Osteocyte (in vitro differentiated cells): Measurements from ENCODE around the gene ADAM17. TPM values are rescaled to one million over a fixed set of nuclear protein-coding genes. Genes with fewer than 3 reads are reported as not detected.

Experiments
- DNase-seq: peaks from one replicate; pipeline ENCODE4 v3.0.0; 2021; ENCODE audit warnings: mixed read lengths; ENCODE audit not compliant: unreplicated experiment; ENCODE audit errors: extremely low spot score
- H3K27ac Mint-ChIP-seq: one replicate; pipeline ENCODE4 v1.8.0; 2021; ENCODE audit warnings: mild to moderate bottlenecking, mixed read lengths; ENCODE audit not compliant: unreplicated experiment
- H3K27me3 Mint-ChIP-seq: one replicate; pipeline ENCODE4 v1.8.0; 2021; ENCODE audit warnings: mixed read lengths; ENCODE audit not compliant: unreplicated experiment
- H3K36me3 Mint-ChIP-seq: one replicate; pipeline ENCODE4 v1.8.0; 2021; ENCODE audit warnings: mixed read lengths; ENCODE audit not compliant: unreplicated experiment
- H3K4me1 Mint-ChIP-seq: one replicate; pipeline ENCODE4 v1.8.0; 2021; ENCODE audit warnings: mixed read lengths; ENCODE audit not compliant: unreplicated experiment
- H3K4me3 Mint-ChIP-seq: one replicate; pipeline ENCODE4 v1.8.0; 2021; ENCODE audit warnings: mild to moderate bottlenecking, moderate library complexity, mixed read lengths; ENCODE audit not compliant: unreplicated experiment
- H3K9me3 Mint-ChIP-seq: one replicate; pipeline ENCODE4 v1.8.0; 2021; ENCODE audit warnings: mixed read lengths; ENCODE audit not compliant: unreplicated experiment
- total RNA-seq: library from RNA; stranded (reverse); gene quantifications from 2 replicates; pipeline ENCODE4 v1.2.1, GENCODE V29; 2021
- TF ChIP-seq, protein P1 (sequence below): fragments of 200-600 bp; sonication (generic); IDR thresholded peaks from 2 replicates; pipeline ENCODE4 v1.5.0; 2021; ENCODE audit warnings: antibody characterized with exemption, mild to moderate bottlenecking, moderate library complexity

Gene ADAM17
- total RNA-seq, 1 donor from 2014 or later = 36.4 TPM

DNA sequence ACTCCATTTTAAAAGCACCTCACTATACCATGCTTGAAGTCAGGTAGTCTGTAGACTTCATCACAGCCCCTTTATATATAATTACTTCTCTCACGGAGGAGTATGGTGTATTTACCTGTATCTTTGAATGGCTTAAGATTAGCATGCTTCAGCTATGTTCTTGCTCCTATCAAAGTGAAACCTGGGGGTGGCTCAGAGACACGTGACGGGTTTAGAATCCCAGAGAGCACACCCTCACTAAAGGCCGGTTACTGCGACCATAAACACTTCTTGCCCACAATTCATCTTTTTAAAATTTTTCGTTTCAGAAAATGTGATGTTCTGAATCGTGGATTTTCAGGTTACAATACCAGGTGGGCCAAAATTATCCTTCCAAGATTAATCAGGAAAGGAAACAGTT is 77.7 kb downstream of the ADAM17 start:
- TF ChIP-seq, protein P1, sequence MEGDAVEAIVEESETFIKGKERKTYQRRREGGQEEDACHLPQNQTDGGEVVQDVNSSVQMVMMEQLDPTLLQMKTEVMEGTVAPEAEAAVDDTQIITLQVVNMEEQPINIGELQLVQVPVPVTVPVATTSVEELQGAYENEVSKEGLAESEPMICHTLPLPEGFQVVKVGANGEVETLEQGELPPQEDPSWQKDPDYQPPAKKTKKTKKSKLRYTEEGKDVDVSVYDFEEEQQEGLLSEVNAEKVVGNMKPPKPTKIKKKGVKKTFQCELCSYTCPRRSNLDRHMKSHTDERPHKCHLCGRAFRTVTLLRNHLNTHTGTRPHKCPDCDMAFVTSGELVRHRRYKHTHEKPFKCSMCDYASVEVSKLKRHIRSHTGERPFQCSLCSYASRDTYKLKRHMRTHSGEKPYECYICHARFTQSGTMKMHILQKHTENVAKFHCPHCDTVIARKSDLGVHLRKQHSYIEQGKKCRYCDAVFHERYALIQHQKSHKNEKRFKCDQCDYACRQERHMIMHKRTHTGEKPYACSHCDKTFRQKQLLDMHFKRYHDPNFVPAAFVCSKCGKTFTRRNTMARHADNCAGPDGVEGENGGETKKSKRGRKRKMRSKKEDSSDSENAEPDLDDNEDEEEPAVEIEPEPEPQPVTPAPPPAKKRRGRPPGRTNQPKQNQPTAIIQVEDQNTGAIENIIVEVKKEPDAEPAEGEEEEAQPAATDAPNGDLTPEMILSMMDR = no peak
- Mint-ChIP-seq H3K27ac (no peak overlapping the region), H3K36me3 (peaks cover 29% of the 10 kb centered on the region), H3K27me3 (no peaks in the 10 kb centered on the region), H3K4me3 (no peak overlapping the region), H3K4me1 (peaks cover 37% of the 10 kb centered on the region), H3K9me3 (no peaks in the 10 kb centered on the region)
- DNase-seq = no peak

GRCh38 chr2:9474361-9475057 is 81.1 kb downstream of the ADAM17 start, which contains the start of gene IAH1:
Gene IAH1, plus strand, starts transcription at chr2:9474551. Its CDS starts 16 bp downstream, at chr2:9474567.
- H3K36me3 Mint-ChIP-seq = peaks cover 22% of the 10 kb centered on the region
- peak within 1 kb of the TSS; percentile 74 for H3K4me3 Mint-ChIP-seq
- DNase-seq = no peak
- TF ChIP-seq, protein P1 = peak; percentile 12
- H3K9me3 Mint-ChIP-seq = no peaks in the 10 kb centered on the region
- peak within 1 kb of the TSS; percentile 78 for H3K27ac Mint-ChIP-seq
- H3K27me3 Mint-ChIP-seq = no peaks in the 10 kb centered on the region
- peaks cover 30% of the 10 kb centered on the region for H3K4me1 Mint-ChIP-seq

- peak overlapping the region; percentile 71 for H3K4me3 Mint-ChIP-seq
- H3K27ac Mint-ChIP-seq = peak overlapping the region; percentile 47
- TF ChIP-seq, protein P1 = no peak
- peaks cover 17% of the 10 kb centered on the region for H3K36me3 Mint-ChIP-seq
- DNase-seq = no peak
- H3K4me1 Mint-ChIP-seq = peaks cover 30% of the 10 kb centered on the region
- no peaks in the 10 kb centered on the region for H3K9me3 Mint-ChIP-seq
- H3K27me3 Mint-ChIP-seq = no peaks in the 10 kb centered on the region
Measured at GRCh38 chr2:9473985-9474360, 81.7 kb downstream of the ADAM17 start.

- Mint-ChIP-seq H3K27ac (peak overlapping the region; percentile 42), H3K36me3 (peaks cover 16% of the 10 kb centered on the region), H3K4me3 (peak overlapping the region; percentile 71), H3K9me3 (no peaks in the 10 kb centered on the region), H3K4me1 (peaks cover 30% of the 10 kb centered on the region), H3K27me3 (no peaks in the 10 kb centered on the region)
- TF ChIP-seq, protein P1 = no peak
- no peak for DNase-seq
Measured at GRCh38 chr2:9473308-9473984, 82.2 kb downstream of the ADAM17 start.

DNA sequence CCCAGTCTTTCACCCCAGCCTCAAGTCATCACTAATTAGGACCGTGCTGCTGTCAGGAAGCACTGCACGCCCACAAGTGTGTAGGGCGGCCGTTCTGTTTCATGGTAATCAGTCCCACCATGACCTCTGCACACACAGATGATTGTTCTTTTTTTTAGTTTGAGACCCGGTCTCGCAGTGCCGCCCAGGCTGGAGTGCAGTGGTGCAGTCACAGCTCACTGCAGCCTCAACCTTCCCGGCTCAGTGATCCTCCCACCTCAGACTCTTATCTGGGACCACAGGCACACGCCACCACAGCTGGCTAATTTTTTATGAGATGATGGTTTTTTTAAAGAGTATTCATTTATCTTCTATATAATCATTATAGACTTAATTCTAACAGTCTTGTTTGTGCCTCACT is 83.1 kb downstream of the ADAM17 start:
- Mint-ChIP-seq H3K9me3 (no peaks in the 10 kb centered on the region), H3K27ac (no peak overlapping the region), H3K36me3 (peaks cover 15% of the 10 kb centered on the region), H3K4me3 (peak overlapping the region; percentile 71), H3K27me3 (no peaks in the 10 kb centered on the region), H3K4me1 (peaks cover 30% of the 10 kb centered on the region)
- TF ChIP-seq, protein P1 = no peak
- no peak for DNase-seq
